T-helper 17 cell (primary cell): ENCODE measurements around the gene GSTA5. TPM values are rescaled to one million over a fixed set of nuclear protein-coding genes. Genes with fewer than 3 reads are reported as not detected.
A peak's percentile ranks its signal among the peaks of the same experiment; 100 is the strongest.
"Not testable (repeated sequence)": the region's sequence is repeated elsewhere in the genome, so short reads cannot be mapped to it uniquely, and the experiment has no call there.

Source experiments
- ATAC-seq: fragments of 150-1000 bp; cut with Tn5 transposase; 2 replicates; pipeline ENCODE4 v1.10.0; 2021; ENCODE audit warnings: mild to moderate bottlenecking, moderate library complexity
- DNase-seq, 3 donors: peaks; one replicate each; pipeline versions ENCODE4 v3.0.0 to v3.0.0-alpha.2; 2020 to 2021
- H3K9me3 ChIP-seq: one replicate; pipeline ENCODE4 v1.7.0; 2013; ENCODE audit warnings: low read length, mild to moderate bottlenecking; ENCODE audit not compliant: control insufficient read depth, poor library complexity, severe bottlenecking
- H3K27ac Mint-ChIP-seq: one replicate; pipeline ENCODE4 v1.8.0; 2022; ENCODE audit warnings: mild to moderate bottlenecking, moderate library complexity, mixed read lengths
- H3K27me3 Mint-ChIP-seq: one replicate; pipeline ENCODE4 v1.8.0; 2022; ENCODE audit warnings: mixed read lengths
- H3K36me3 Mint-ChIP-seq: one replicate; pipeline ENCODE4 v1.8.0; 2022; ENCODE audit warnings: low read depth, mixed read lengths
- H3K4me1 Mint-ChIP-seq: one replicate; pipeline ENCODE4 v1.8.0; 2022; ENCODE audit warnings: mild to moderate bottlenecking, mixed read lengths
- H3K4me3 Mint-ChIP-seq: one replicate; pipeline ENCODE4 v1.8.0; 2022; ENCODE audit warnings: mild to moderate bottlenecking, moderate library complexity, mixed read lengths
- total RNA-seq, 4 donors: library from RNA in 2 of 4; stranded (reverse) in 2 of 4; gene quantifications; one replicate each; pipeline ENCODE4 v1.2.3 and lab custom pipeline; 2022 to 2026

GSTA5 gene
- total RNA-seq, 2 donors from 2014 or later = not detected

DNA sequence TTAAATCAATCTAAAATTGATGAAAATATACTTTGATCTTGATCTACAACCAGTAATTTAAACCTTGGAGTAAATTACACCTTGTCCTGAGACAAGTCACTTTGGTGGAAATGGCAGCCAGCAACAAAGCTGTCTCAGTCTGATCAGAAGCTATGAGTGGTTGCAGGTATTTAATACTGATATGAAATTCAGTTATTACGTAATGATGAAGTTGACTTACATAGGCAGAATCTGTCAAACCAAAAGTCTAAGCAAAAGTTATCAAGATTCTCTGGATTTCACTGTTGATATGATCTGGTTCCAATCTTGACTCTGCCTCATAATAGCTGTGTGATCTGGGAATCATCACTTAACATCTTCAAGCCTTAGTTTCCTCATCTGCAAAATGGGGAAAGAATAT, 27.6 kb upstream of the GSTA5 start:
- no peak for ATAC-seq
- DNase-seq = no peak
- Mint-ChIP-seq H3K27ac (no peak overlapping the region), H3K4me3 (no peak overlapping the region), H3K4me1 (no peaks in the 10 kb centered on the region), H3K27me3 (peaks cover 14% of the 10 kb centered on the region), H3K36me3 (peaks cover 2% of the 10 kb centered on the region)
- H3K9me3 ChIP-seq = no peaks in the 10 kb centered on the region

DNA sequence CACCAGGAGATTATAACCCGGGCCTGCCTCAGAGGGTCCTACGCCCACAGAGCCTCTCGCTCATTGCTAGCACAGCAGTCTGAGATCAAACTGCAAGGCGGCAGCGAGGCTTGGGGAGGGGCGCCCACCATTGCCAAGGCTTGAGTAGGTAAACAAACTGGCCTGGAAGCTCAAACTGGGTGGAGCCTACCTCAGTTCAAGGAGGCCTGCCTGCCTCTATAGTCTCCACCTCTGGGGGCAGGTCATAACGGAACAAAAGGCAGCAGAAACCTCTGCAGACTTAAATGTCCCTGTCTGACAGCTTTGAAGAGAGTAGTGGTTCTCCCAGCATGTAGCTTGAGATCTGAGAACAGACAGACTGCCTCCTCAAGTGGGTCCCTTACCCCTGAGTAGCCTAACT, 20.5 kb upstream of the GSTA5 start:
- ATAC-seq, DNase-seq, H3K27ac Mint-ChIP-seq, H3K4me1 Mint-ChIP-seq, H3K4me3 Mint-ChIP-seq, H3K9me3 ChIP-seq, H3K36me3 Mint-ChIP-seq: not testable (repeated sequence)
- peaks cover 42% of the 10 kb centered on the region for H3K27me3 Mint-ChIP-seq

DNA sequence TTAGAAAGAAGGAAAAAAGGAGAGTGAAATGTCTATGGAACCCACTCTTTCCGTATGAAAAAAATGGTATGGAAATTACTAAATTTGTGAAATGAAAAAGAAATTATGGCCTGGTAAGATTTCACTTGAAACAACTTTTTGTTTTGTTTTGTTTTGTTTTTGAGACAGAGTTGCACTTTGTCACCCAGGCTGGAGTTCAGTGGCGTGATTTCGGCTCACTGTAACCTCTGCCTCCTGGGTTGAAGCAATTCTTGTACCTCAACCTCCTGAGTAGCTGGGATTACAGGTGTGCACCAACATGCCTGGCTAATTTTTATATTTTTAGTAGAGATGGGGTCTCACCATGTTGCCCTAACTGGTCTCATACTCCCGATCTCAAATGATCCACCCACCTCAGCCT, 17.8 kb upstream of the GSTA5 start:
- Mint-ChIP-seq H3K27me3 (peaks cover 65% of the 10 kb centered on the region), H3K4me3 (no peak overlapping the region), H3K36me3 (peaks cover 5% of the 10 kb centered on the region), H3K27ac (no peak overlapping the region), H3K4me1 (no peaks in the 10 kb centered on the region)
- DNase-seq (no peak), ATAC-seq (no peak)
- H3K9me3 ChIP-seq = no peaks in the 10 kb centered on the region

GRCh38 chr6:52856137-52856536, 15.5 kb upstream of the GSTA5 start:
- not testable (repeated sequence) for H3K9me3 ChIP-seq, DNase-seq, ATAC-seq, H3K4me1 Mint-ChIP-seq, H3K4me3 Mint-ChIP-seq, H3K36me3 Mint-ChIP-seq, H3K27ac Mint-ChIP-seq
- H3K27me3 Mint-ChIP-seq = peaks cover 77% of the 10 kb centered on the region

DNA sequence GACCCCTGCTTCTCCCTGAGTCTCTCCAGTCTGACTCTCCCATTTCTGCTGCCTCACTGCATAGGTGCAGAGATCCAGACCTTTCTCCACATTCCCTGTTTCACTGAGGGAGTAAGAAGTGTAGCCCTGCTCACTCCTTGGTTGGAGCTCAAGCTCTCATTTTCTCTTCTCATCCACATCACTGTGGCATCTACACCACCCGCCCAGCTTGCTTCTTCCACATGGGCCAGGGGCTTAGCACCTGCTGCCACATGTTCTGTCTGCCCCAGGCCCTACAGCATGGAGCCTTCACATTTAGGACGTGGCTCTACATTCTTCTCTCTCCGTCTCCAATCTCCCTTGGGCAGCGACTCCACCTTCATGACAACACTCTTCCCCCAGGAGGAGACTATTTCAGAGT, 8.5 kb upstream of the GSTA5 start:
- Mint-ChIP-seq H3K27ac (no peak overlapping the region), H3K4me3 (no peak overlapping the region), H3K27me3 (peaks cover 34% of the 10 kb centered on the region), H3K4me1 (no peaks in the 10 kb centered on the region), H3K36me3 (no peaks in the 10 kb centered on the region)
- no peaks in the 10 kb centered on the region for H3K9me3 ChIP-seq
- DNase-seq = no peak
- no peak for ATAC-seq

GRCh38 chr6:52846002-52846401, 5.4 kb upstream of the GSTA5 start:
- no peaks in the 10 kb centered on the region for H3K9me3 ChIP-seq
- Mint-ChIP-seq H3K27ac (no peak overlapping the region), H3K4me3 (no peak overlapping the region), H3K27me3 (peaks cover 19% of the 10 kb centered on the region), H3K4me1 (no peaks in the 10 kb centered on the region), H3K36me3 (no peaks in the 10 kb centered on the region)
- DNase-seq (no peak), ATAC-seq (no peak)

- no peak for ATAC-seq
- Mint-ChIP-seq H3K4me1 (no peaks in the 10 kb centered on the region), H3K4me3 (no peak overlapping the region), H3K36me3 (no peaks in the 10 kb centered on the region), H3K27me3 (peaks cover 30% of the 10 kb centered on the region), H3K27ac (no peak overlapping the region)
- DNase-seq = no peak
- no peaks in the 10 kb centered on the region for H3K9me3 ChIP-seq
These were observed 3.0 kb upstream of the GSTA5 start for GRCh38 chr6:52843605-52844004.

DNA sequence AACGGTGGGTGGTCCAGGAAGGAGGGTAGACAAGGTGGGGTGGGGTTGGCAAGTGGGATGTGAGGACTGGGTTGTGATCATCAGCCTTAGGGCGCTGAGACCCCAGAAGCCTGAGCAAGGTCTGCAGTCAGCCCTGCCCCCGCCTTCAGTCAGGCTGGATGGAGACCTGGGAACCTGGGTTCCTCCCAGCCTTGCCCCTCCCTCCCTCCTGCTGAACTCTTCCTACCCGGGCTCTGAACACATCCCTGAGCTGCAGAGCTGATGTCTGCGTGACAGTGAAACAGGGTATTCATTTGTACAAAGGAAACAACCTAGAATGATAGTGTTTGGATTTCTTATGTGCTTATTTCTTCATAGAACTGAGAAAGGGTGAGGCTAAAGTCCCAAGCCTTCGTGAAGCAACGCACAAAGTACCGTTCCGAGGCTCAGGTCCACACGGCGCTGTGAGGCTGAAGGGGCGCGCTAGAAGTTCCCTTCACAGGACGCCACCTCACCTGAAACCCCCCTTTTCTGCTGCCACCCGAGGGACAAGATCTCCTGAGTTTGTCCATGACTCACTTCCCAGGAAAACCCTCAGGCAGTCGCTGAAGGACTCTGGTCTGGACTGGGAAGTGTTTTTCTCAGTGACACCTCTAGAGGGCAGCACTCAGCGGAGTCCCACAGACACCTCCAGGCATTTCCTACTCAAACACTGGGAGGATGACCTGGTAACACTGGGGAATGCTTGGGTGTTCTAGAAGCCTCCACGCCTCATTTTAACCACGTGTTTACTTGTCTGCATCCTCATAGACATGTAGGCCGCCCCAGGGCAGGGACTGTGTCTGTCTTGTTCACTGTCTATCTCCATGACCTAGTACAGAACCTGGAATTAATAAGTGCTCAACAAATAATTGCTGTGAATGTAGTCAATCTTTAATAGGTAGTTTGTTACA, 1.2 kb downstream of the GSTA5 start:
- H3K27me3 Mint-ChIP-seq = peaks cover 50% of the 10 kb centered on the region
- no peaks in the 10 kb centered on the region for H3K9me3 ChIP-seq
- peaks cover 2% of the 10 kb centered on the region for H3K36me3 Mint-ChIP-seq
- H3K4me3 Mint-ChIP-seq = no peak overlapping the region
- no peak overlapping the region for H3K27ac Mint-ChIP-seq
- DNase-seq = peak in 2 of 3 donors; percentile 24 to 26
- peaks cover 4% of the 10 kb centered on the region for H3K4me1 Mint-ChIP-seq
- peak; percentile 80 for ATAC-seq

DNA sequence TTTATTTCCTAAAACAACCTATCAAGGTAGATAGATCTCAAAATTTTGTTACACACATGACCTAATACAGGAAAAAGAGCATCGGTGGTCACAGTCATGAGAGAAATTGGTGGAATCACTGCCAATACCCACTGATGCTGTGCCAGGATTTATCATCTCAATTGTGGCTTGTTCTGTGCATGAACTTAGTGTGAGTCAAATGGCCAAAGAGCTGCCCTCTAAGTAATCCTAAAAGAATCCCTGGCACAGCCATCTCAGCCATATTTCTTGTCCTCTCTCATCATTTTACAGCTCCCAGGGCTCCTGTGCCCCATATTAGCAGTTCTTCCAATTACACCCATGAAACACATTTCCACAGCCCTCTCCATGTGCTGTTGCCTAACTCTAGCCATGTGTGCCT, 6.1 kb downstream of the GSTA5 start:
- ATAC-seq = no peak
- Mint-ChIP-seq H3K27ac (no peak overlapping the region), H3K4me1 (peaks cover 4% of the 10 kb centered on the region), H3K36me3 (peaks cover 2% of the 10 kb centered on the region), H3K27me3 (peaks cover 45% of the 10 kb centered on the region), H3K4me3 (no peak overlapping the region)
- DNase-seq = no peak
- H3K9me3 ChIP-seq = no peaks in the 10 kb centered on the region

GRCh38 chr6:52830869-52831268, 9.7 kb downstream of the GSTA5 start:
- H3K27ac Mint-ChIP-seq, H3K9me3 ChIP-seq, H3K4me1 Mint-ChIP-seq, ATAC-seq, H3K36me3 Mint-ChIP-seq, DNase-seq, H3K4me3 Mint-ChIP-seq: not testable (repeated sequence)
- H3K27me3 Mint-ChIP-seq = peaks cover 17% of the 10 kb centered on the region

- Mint-ChIP-seq H3K27ac (no peak overlapping the region), H3K4me1 (no peaks in the 10 kb centered on the region), H3K36me3 (no peaks in the 10 kb centered on the region), H3K4me3 (no peak overlapping the region), H3K27me3 (peaks cover 10% of the 10 kb centered on the region)
- H3K9me3 ChIP-seq = no peaks in the 10 kb centered on the region
- DNase-seq (no peak), ATAC-seq (no peak)
These were observed 11.4 kb downstream of the GSTA5 start for GRCh38 chr6:52829046-52829817.

DNA sequence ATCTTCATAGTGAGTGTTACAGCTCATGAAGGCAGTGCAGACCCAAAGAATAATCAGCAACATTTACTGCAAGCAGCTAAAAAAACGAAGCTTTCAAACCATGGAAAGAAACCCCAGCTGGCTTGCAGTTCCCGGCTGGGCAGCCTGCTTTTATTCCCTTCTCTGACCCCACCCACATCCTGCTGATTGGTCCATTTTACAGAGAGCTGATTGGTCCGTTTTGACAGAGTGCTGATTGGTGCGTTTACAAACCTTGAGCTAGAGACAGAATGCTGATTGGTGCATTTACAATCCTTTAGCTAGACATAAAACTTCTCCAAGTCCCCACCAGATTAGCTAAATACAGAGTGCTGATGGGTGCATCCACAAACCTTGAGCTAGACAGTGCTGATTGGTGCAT, 12.0 kb downstream of the GSTA5 start:
- not testable (repeated sequence) for H3K27ac Mint-ChIP-seq, H3K9me3 ChIP-seq, DNase-seq, H3K36me3 Mint-ChIP-seq, ATAC-seq, H3K4me3 Mint-ChIP-seq, H3K4me1 Mint-ChIP-seq, H3K27me3 Mint-ChIP-seq

DNA sequence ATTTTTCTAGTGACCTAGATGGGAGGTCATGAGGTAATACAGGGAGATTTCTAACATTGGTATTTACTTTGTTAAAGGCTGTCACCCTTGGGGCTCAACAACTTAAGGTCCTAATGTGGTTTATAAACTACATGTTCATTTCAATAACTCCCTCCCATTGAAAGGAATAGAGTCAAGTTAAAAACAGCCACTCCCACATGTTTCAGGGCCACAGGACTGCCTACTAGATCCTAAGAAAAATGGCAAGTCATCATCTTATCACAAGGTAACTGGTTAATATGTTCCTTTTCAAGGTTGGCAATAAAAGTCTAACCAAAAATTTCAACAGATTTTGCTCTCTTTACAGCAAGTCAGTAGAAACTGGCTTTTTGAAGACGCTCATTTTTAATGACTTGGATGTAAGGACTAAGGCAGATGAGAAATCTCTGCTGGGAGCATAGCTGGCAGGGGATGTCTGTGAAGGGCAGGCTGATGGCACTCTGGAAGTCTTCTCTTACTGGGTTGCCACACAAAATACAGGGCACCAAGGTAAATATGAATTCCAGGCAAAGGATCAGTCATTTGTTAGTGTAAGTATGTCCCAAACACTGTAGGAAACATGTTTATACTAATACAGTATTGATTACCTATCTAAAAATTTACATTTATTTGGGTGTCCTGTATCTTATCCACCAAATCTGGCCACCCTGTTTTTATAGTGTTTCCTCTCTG, 13.4 kb downstream of the GSTA5 start:
- H3K9me3 ChIP-seq, H3K27ac Mint-ChIP-seq, H3K27me3 Mint-ChIP-seq, ATAC-seq, H3K4me1 Mint-ChIP-seq, H3K36me3 Mint-ChIP-seq, DNase-seq, H3K4me3 Mint-ChIP-seq: not testable (repeated sequence)
